ENCODE measurements around the gene WDR75. TPM values are rescaled to one million over a fixed set of nuclear protein-coding genes. Genes with fewer than 3 reads are reported as not detected.

WDR75 gene
- total and polyA plus RNA-seq, 10 donors = 27.1 to 66.5 (median 38.4) TPM

- peaks cover 0 to 3% (median 0%) of the 10 kb centered on the region in 6 donors for H3K4me1 ChIP-seq
- no peak for DNase-seq
These were observed 45.0 kb downstream of the WDR75 start for GRCh38 chr2:189486237-189486770.

GRCh38 chr2:189487283-189488007, 46.2 kb downstream of the WDR75 start:
- Histone ChIP-seq H3K27me3 (replicated peaks in 1 of 7) (no peaks in the 10 kb centered on the region), H3K36me3 (no peaks in the 10 kb centered on the region), H3K9me3 (no peaks in the 10 kb centered on the region), H3K27ac (no peak overlapping the region), H3K4me1 (peaks cover 0 to 3% (median 0%) of the 10 kb centered on the region in 6 donors), H3K4me3 (no peak overlapping the region)
- intact Hi-C loops (cut with DNase I; ENCODE audit: low total_unique reads) = no loop called here
- DNase-seq = no peak
- 83 to 97% (median 90%) methylated on average over 2 of the region's 2 CpGs for WGBS, 5 donors
- TF ChIP-seq CTCF (IDR thresholded peaks at IDR 0.05 in 8 of 11, conservative IDR thresholded peaks at IDR 0.05 in 3 of 11) (no peak), POLR2A (IDR thresholded peaks at IDR 0.05) (no peak), POLR2AphosphoS5 (IDR thresholded peaks at IDR 0.05) (no peak)

More at GRCh38 chr2:189486237-189486770, 45.0 kb downstream of the WDR75 start:
- H3K36me3 ChIP-seq = no peaks in the 10 kb centered on the region
- no peaks in the 10 kb centered on the region for H3K9me3 ChIP-seq
- H3K27me3 ChIP-seq (replicated peaks in 1 of 7) = no peaks in the 10 kb centered on the region
- no peak overlapping the region for H3K27ac ChIP-seq
- WGBS, 5 donors = 63 to 81% (median 72%) methylated on average over 6 of the region's 6 CpGs
- no peak overlapping the region for H3K4me3 ChIP-seq
- intact Hi-C loops (cut with DNase I; ENCODE audit: low total_unique reads) = no loop called here
- TF ChIP-seq POLR2A (IDR thresholded peaks at IDR 0.05) = no peak
- no peak for TF ChIP-seq CTCF (IDR thresholded peaks at IDR 0.05 in 8 of 11, conservative IDR thresholded peaks at IDR 0.05 in 3 of 11)
- no peak for TF ChIP-seq POLR2AphosphoS5 (IDR thresholded peaks at IDR 0.05)

- no peak for DNase-seq
- intact Hi-C loops (cut with DNase I; ENCODE audit: low total_unique reads) = no loop called here
- Histone ChIP-seq H3K36me3 (no peaks in the 10 kb centered on the region), H3K27ac (no peak overlapping the region), H3K27me3 (replicated peaks in 1 of 7) (no peaks in the 10 kb centered on the region), H3K4me1 (peaks cover 0 to 3% (median 0%) of the 10 kb centered on the region in 6 donors), H3K9me3 (no peaks in the 10 kb centered on the region), H3K4me3 (no peak overlapping the region)
- 66 to 81% (median 69%) methylated on average over 1 of the region's 1 CpG for WGBS, 5 donors
- TF ChIP-seq POLR2A (IDR thresholded peaks at IDR 0.05) (no peak), CTCF (IDR thresholded peaks at IDR 0.05 in 8 of 11, conservative IDR thresholded peaks at IDR 0.05 in 3 of 11) (no peak), POLR2AphosphoS5 (IDR thresholded peaks at IDR 0.05) (no peak)
These were observed 46.7 kb downstream of the WDR75 start for GRCh38 chr2:189488008-189488310.

GRCh38 chr2:189492451-189492850, 51.2 kb downstream of the WDR75 start:
- TF ChIP-seq CTCF (IDR thresholded peaks at IDR 0.05 in 8 of 11, conservative IDR thresholded peaks at IDR 0.05 in 3 of 11) = no peak
- no peak for TF ChIP-seq POLR2AphosphoS5 (IDR thresholded peaks at IDR 0.05)
- no peak for TF ChIP-seq POLR2A (IDR thresholded peaks at IDR 0.05)
- 88 to 97% (median 96%) methylated on average over 3 to 4 of the region's 4 CpGs for WGBS, 5 donors
- intact Hi-C loops (cut with DNase I; ENCODE audit: low total_unique reads) = no loop called here
- Histone ChIP-seq H3K36me3 (no peaks in the 10 kb centered on the region), H3K4me3 (no peak overlapping the region), H3K4me1 (no peaks in the 10 kb centered on the region), H3K27me3 (replicated peaks in 1 of 7) (no peaks in the 10 kb centered on the region), H3K9me3 (peaks cover 0 to 10% (median 0%) of the 10 kb centered on the region in 8 donors), H3K27ac (no peak overlapping the region)
- DNase-seq = no peak

Measured in spleen (tissue), 11 donors.